Measurements from ENCODE around the gene SCMH1. TPM values are rescaled to one million over a fixed set of nuclear protein-coding genes. Genes with fewer than 3 reads are reported as not detected.
"Not testable (repeated sequence)": the region's sequence is repeated elsewhere in the genome, so short reads cannot be mapped to it uniquely, and the experiment has no call there.

The SCMH1 gene
- total RNA-seq, 1 donor from 2014 or later = 13.0 TPM

DNA sequence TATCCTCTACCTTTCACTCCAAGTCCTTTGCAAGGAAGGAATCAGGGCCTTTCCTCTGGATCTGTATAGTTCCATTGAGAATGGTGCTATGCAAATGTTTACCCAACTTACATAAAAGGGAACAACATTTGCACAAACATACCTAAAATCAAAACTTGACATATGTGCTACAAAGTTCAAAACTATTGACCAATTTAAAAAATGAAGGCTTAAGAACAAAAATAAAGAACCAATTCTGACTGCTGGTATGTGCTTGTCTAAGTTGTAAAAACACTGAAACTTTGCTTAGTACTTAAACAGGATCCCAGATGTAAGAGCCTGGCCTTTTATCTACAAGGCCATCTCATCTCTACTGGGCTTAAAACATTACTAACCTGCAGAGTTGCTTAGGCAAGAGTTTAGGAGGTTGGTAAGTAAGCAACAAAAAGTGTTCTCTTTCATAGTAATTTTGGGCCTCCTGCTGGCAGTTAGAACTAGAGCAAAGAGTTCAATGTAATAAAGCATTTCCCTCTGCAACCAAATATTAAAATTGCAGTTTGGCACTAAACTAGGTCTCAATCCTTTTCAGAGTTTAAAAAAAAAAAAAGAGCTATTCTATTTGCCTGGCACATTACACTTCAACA is 2.0 kb downstream of the SCMH1 start:
- Histone ChIP-seq H3K27me3 (ENCODE audit: control insufficient read depth in 3 of 3, insufficient read depth in 3 of 3, low read length in 3 of 3) (no peaks in the 10 kb centered on the region), H3K9ac (ENCODE audit: low read depth in 1 of 3, low read length in 3 of 3) (no peak overlapping the region), H3K36me3 (ENCODE audit: control insufficient read depth in 3 of 3, insufficient read depth in 3 of 3, low read length in 3 of 3) (no peaks in the 10 kb centered on the region), H3K9me3 (ENCODE audit: control insufficient read depth in 3 of 3, low read length in 3 of 3) (no peaks in the 10 kb centered on the region), H3K4me3 (ENCODE audit: low read length in 3 of 3) (no peak overlapping the region), H3K27ac (ENCODE audit: low read depth, low read length) (no peak overlapping the region), H3K4me1 (ENCODE audit: control insufficient read depth in 3 of 3, insufficient read depth in 3 of 3, low read length in 3 of 3) (peaks cover 7 to 15% (median 8%) of the 10 kb centered on the region in 3 donors)

GRCh38 chr1:41238311-41238988 is 3.7 kb downstream of the SCMH1 start:
- Histone ChIP-seq H3K27me3 (ENCODE audit: control insufficient read depth in 3 of 3, insufficient read depth in 3 of 3, low read length in 3 of 3) (no peaks in the 10 kb centered on the region), H3K36me3 (ENCODE audit: control insufficient read depth in 3 of 3, insufficient read depth in 3 of 3, low read length in 3 of 3) (no peaks in the 10 kb centered on the region), H3K27ac (ENCODE audit: low read depth, low read length) (no peak overlapping the region), H3K4me1 (ENCODE audit: control insufficient read depth in 3 of 3, insufficient read depth in 3 of 3, low read length in 3 of 3) (peaks cover 7 to 21% (median 8%) of the 10 kb centered on the region in 3 donors), H3K9ac (ENCODE audit: low read depth in 1 of 3, low read length in 3 of 3) (no peak overlapping the region), H3K9me3 (ENCODE audit: control insufficient read depth in 3 of 3, low read length in 3 of 3) (no peaks in the 10 kb centered on the region), H3K4me3 (ENCODE audit: low read length in 3 of 3) (no peak overlapping the region)

- Histone ChIP-seq H3K4me1 (ENCODE audit: control insufficient read depth in 3 of 3, insufficient read depth in 3 of 3, low read length in 3 of 3) (peaks cover 3 to 14% (median 3%) of the 10 kb centered on the region in 3 donors), H3K36me3 (ENCODE audit: control insufficient read depth in 3 of 3, insufficient read depth in 3 of 3, low read length in 3 of 3) (no peaks in the 10 kb centered on the region), H3K27me3 (ENCODE audit: control insufficient read depth in 3 of 3, insufficient read depth in 3 of 3, low read length in 3 of 3) (no peaks in the 10 kb centered on the region), H3K9ac (ENCODE audit: low read depth in 1 of 3, low read length in 3 of 3) (no peak overlapping the region), H3K27ac (ENCODE audit: low read depth, low read length) (no peak overlapping the region), H3K4me3 (ENCODE audit: low read length in 3 of 3) (no peak overlapping the region), H3K9me3 (ENCODE audit: control insufficient read depth in 3 of 3, low read length in 3 of 3) (no peaks in the 10 kb centered on the region)
Measured at GRCh38 chr1:41236781-41237180, 5.3 kb downstream of the SCMH1 start.

GRCh38 chr1:41235893-41236292 is 6.2 kb downstream of the SCMH1 start:
- no peak overlapping the region for H3K4me3 ChIP-seq (ENCODE audit: low read length in 3 of 3)
- no peaks in the 10 kb centered on the region for H3K36me3 ChIP-seq (ENCODE audit: control insufficient read depth in 3 of 3, insufficient read depth in 3 of 3, low read length in 3 of 3)
- no peaks in the 10 kb centered on the region for H3K27me3 ChIP-seq (ENCODE audit: control insufficient read depth in 3 of 3, insufficient read depth in 3 of 3, low read length in 3 of 3)
- peaks cover under 1 to 14% (median under 1%) of the 10 kb centered on the region in 3 donors for H3K4me1 ChIP-seq (ENCODE audit: control insufficient read depth in 3 of 3, insufficient read depth in 3 of 3, low read length in 3 of 3)
- no peak overlapping the region for H3K9ac ChIP-seq (ENCODE audit: low read depth in 1 of 3, low read length in 3 of 3)
- no peaks in the 10 kb centered on the region for H3K9me3 ChIP-seq (ENCODE audit: control insufficient read depth in 3 of 3, low read length in 3 of 3)
- H3K27ac ChIP-seq (ENCODE audit: low read depth, low read length) = no peak overlapping the region

GRCh38 chr1:41233708-41234107 is 8.4 kb downstream of the SCMH1 start:
- no peaks in the 10 kb centered on the region for H3K27me3 ChIP-seq (ENCODE audit: control insufficient read depth in 3 of 3, insufficient read depth in 3 of 3, low read length in 3 of 3)
- no peak overlapping the region for H3K9ac ChIP-seq (ENCODE audit: low read depth in 1 of 3, low read length in 3 of 3)
- H3K4me3 ChIP-seq (ENCODE audit: low read length in 3 of 3) = no peak overlapping the region
- H3K36me3 ChIP-seq (ENCODE audit: control insufficient read depth in 3 of 3, insufficient read depth in 3 of 3, low read length in 3 of 3) = no peaks in the 10 kb centered on the region
- no peaks in the 10 kb centered on the region for H3K9me3 ChIP-seq (ENCODE audit: control insufficient read depth in 3 of 3, low read length in 3 of 3)
- no peak overlapping the region for H3K27ac ChIP-seq (ENCODE audit: low read depth, low read length)
- peaks cover 0 to 6% (median 0%) of the 10 kb centered on the region in 3 donors for H3K4me1 ChIP-seq (ENCODE audit: control insufficient read depth in 3 of 3, insufficient read depth in 3 of 3, low read length in 3 of 3)

DNA sequence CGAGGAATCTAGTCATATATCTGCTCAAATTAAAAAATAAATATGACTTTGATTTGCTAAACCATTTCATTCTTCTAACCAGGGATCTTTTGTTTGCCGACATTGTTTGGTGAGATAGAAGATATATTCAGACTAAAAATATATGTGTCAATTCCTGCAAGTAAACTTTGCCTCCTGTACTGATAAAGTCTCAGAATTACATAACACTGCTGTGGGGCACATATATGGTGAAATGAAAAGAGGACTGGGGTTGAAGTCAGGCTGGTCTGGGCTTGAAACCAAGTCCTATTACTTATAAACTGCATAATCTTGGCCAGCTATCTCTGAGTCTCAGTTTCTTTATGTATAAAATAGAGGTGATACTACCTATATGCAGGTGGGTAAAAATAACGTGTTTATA is 9.8 kb downstream of the SCMH1 start:
- Histone ChIP-seq H3K27me3 (ENCODE audit: control insufficient read depth in 3 of 3, insufficient read depth in 3 of 3, low read length in 3 of 3) (no peaks in the 10 kb centered on the region), H3K4me1 (ENCODE audit: control insufficient read depth in 3 of 3, insufficient read depth in 3 of 3, low read length in 3 of 3) (peaks cover 0 to 6% (median 0%) of the 10 kb centered on the region in 3 donors), H3K27ac (ENCODE audit: low read depth, low read length) (no peak overlapping the region), H3K36me3 (ENCODE audit: control insufficient read depth in 3 of 3, insufficient read depth in 3 of 3, low read length in 3 of 3) (no peaks in the 10 kb centered on the region), H3K9ac (ENCODE audit: low read depth in 1 of 3, low read length in 3 of 3) (no peak overlapping the region), H3K4me3 (ENCODE audit: low read length in 3 of 3) (no peak overlapping the region), H3K9me3 (ENCODE audit: control insufficient read depth in 3 of 3, low read length in 3 of 3) (no peaks in the 10 kb centered on the region)

DNA sequence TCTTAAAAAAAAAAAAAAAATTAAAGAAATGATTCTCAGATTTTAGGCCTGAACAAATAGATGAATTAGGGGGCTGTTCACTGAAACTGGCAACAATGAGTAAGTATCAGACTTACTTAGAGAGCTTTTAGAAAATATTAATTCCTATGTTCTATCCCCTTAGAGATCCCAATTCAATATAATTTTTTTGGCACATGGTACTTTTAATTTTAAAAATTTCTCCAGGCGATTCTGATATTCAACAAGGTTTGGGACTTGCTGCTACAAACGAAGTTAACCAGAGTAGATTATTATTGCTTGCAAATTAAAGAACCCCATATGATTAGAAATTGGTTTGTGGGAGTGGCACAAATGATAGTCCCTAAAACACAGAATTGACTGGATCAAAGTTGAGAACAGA is 11.4 kb downstream of the SCMH1 start:
- no peaks in the 10 kb centered on the region for H3K36me3 ChIP-seq (ENCODE audit: control insufficient read depth in 3 of 3, insufficient read depth in 3 of 3, low read length in 3 of 3)
- H3K27me3 ChIP-seq (ENCODE audit: control insufficient read depth in 3 of 3, insufficient read depth in 3 of 3, low read length in 3 of 3) = no peaks in the 10 kb centered on the region
- H3K9me3 ChIP-seq (ENCODE audit: control insufficient read depth in 3 of 3, low read length in 3 of 3) = no peaks in the 10 kb centered on the region
- H3K27ac ChIP-seq (ENCODE audit: low read depth, low read length) = no peak overlapping the region
- peaks cover 0 to 10% (median 0%) of the 10 kb centered on the region in 3 donors for H3K4me1 ChIP-seq (ENCODE audit: control insufficient read depth in 3 of 3, insufficient read depth in 3 of 3, low read length in 3 of 3)
- no peak overlapping the region for H3K4me3 ChIP-seq (ENCODE audit: low read length in 3 of 3)
- no peak overlapping the region for H3K9ac ChIP-seq (ENCODE audit: low read depth in 1 of 3, low read length in 3 of 3)

DNA sequence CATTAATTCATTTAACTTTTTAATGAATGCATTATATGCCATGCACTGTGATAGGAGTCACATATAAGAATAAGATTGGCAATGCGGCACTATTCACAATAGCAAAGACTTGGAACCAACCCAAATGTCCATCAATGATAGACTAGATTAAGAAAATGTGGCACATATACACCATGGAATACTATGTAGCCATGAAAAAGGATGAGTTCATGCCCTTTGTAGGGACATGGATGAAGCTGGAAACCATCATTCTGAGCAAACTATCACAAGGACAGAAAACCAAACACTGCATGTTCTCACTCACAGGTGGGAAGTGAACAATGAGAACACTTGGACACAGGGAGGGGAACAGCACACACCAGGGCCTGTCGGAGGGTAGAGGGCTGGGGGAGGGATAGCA is 12.9 kb downstream of the SCMH1 start:
- not testable (repeated sequence) for H3K4me3 ChIP-seq (ENCODE audit: low read length in 3 of 3); H3K9me3 ChIP-seq (ENCODE audit: control insufficient read depth in 3 of 3, low read length in 3 of 3); H3K4me1 ChIP-seq (ENCODE audit: control insufficient read depth in 3 of 3, insufficient read depth in 3 of 3, low read length in 3 of 3); H3K36me3 ChIP-seq (ENCODE audit: control insufficient read depth in 3 of 3, insufficient read depth in 3 of 3, low read length in 3 of 3); H3K27me3 ChIP-seq (ENCODE audit: control insufficient read depth in 3 of 3, insufficient read depth in 3 of 3, low read length in 3 of 3); H3K27ac ChIP-seq (ENCODE audit: low read depth, low read length); H3K9ac ChIP-seq (ENCODE audit: low read depth in 1 of 3, low read length in 3 of 3)

DNA sequence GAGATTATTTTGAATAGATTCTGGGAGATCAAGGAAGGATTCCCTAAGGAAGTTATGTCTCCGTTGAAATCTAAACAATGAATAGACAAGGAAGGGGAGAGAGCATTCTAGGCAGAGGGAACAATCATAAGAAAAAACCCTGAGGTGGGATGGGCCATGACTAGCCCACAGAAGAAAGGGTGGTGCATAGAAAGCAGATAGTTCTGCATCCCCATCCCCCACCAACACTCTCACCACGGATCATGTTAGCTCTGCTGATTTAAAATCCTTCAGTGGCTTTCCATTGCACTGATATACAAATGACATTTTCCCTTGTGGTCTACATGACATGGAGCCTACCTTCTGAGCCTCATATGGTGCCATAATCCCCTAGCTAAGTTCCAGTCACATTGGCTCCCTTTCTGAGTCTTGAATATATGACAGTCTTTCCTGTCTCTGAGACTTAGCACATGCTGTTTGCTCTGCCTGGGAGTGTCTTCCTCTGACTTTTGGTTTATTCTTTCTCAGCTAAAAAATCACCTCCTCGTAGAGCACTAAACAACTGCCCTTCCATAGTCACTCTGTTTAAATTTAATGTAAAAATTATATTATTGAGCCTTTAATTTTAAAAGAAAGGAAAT is 15.2 kb downstream of the SCMH1 start:
- peaks cover 0 to 8% (median 0%) of the 10 kb centered on the region in 3 donors for H3K4me1 ChIP-seq (ENCODE audit: control insufficient read depth in 3 of 3, insufficient read depth in 3 of 3, low read length in 3 of 3)
- no peak overlapping the region for H3K9ac ChIP-seq (ENCODE audit: low read depth in 1 of 3, low read length in 3 of 3)
- H3K36me3 ChIP-seq (ENCODE audit: control insufficient read depth in 3 of 3, insufficient read depth in 3 of 3, low read length in 3 of 3) = no peaks in the 10 kb centered on the region
- H3K27me3 ChIP-seq (ENCODE audit: control insufficient read depth in 3 of 3, insufficient read depth in 3 of 3, low read length in 3 of 3) = no peaks in the 10 kb centered on the region
- no peak overlapping the region for H3K4me3 ChIP-seq (ENCODE audit: low read length in 3 of 3)
- no peaks in the 10 kb centered on the region for H3K9me3 ChIP-seq (ENCODE audit: control insufficient read depth in 3 of 3, low read length in 3 of 3)
- no peak overlapping the region for H3K27ac ChIP-seq (ENCODE audit: low read depth, low read length)

DNA sequence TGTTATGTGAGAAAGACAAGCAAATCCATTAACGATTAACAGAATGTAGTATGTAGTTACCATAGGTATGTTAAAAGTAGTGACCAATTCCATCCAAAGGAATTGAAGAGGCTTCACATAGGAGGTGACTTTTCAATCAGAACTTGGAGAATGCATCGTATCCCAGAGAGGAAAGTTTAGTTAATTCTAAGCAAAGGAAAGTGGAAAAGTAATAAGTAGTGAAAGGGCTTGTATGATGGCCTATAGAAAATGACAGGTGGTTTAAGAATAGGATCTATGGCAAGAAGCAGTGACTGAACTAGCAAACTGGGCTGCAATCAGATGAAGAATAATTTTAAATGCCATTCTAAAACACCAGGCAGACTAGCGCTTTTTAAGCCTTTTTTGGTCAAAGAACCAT is 16.6 kb downstream of the SCMH1 start:
- H3K36me3 ChIP-seq (ENCODE audit: control insufficient read depth in 3 of 3, insufficient read depth in 3 of 3, low read length in 3 of 3) = no peaks in the 10 kb centered on the region
- H3K27me3 ChIP-seq (ENCODE audit: control insufficient read depth in 3 of 3, insufficient read depth in 3 of 3, low read length in 3 of 3) = no peaks in the 10 kb centered on the region
- H3K27ac ChIP-seq (ENCODE audit: low read depth, low read length) = no peak overlapping the region
- no peak overlapping the region for H3K4me3 ChIP-seq (ENCODE audit: low read length in 3 of 3)
- H3K4me1 ChIP-seq (ENCODE audit: control insufficient read depth in 3 of 3, insufficient read depth in 3 of 3, low read length in 3 of 3) = peaks cover 0 to 8% (median 0%) of the 10 kb centered on the region in 3 donors
- no peaks in the 10 kb centered on the region for H3K9me3 ChIP-seq (ENCODE audit: control insufficient read depth in 3 of 3, low read length in 3 of 3)
- no peak overlapping the region for H3K9ac ChIP-seq (ENCODE audit: low read depth in 1 of 3, low read length in 3 of 3)

All from skeletal muscle tissue (tissue), 4 donors.